GM12891 (cell line): ENCODE data around the gene NPBWR2.

Source experiments
- PAX5 ChIP-seq: IDR thresholded peaks from 2 replicates; pipeline ENCODE4 v1.6.1; 2011; ENCODE audit warnings: low read length, moderate library complexity, mild to moderate bottlenecking; ENCODE audit not compliant: insufficient read depth, severe bottlenecking
- POLR2A ChIP-seq: IDR thresholded peaks from 2 replicates; pipeline ENCODE4 v1.6.1; 2011; ENCODE audit warnings: low read depth, low read length, control low read depth
- POLR2AphosphoS5 ChIP-seq: IDR thresholded peaks from 2 replicates; pipeline ENCODE4 v1.6.1; 2011; ENCODE audit warnings: low read depth, low read length, control low read depth
- POU2F2 ChIP-seq: IDR thresholded peaks from 2 replicates; pipeline ENCODE4 v1.6.1; 2011; ENCODE audit warnings: low read depth, mild to moderate bottlenecking, control low read depth, low read length, moderate library complexity
- SPI1 ChIP-seq: IDR thresholded peaks from 2 replicates; pipeline ENCODE4 v1.6.1; 2011; ENCODE audit warnings: low read depth, low read length, control low read depth
- TAF1 ChIP-seq: IDR thresholded peaks from 2 replicates; pipeline ENCODE4 v1.6.1; 2011; ENCODE audit warnings: low read depth, low read length, control low read depth

DNA sequence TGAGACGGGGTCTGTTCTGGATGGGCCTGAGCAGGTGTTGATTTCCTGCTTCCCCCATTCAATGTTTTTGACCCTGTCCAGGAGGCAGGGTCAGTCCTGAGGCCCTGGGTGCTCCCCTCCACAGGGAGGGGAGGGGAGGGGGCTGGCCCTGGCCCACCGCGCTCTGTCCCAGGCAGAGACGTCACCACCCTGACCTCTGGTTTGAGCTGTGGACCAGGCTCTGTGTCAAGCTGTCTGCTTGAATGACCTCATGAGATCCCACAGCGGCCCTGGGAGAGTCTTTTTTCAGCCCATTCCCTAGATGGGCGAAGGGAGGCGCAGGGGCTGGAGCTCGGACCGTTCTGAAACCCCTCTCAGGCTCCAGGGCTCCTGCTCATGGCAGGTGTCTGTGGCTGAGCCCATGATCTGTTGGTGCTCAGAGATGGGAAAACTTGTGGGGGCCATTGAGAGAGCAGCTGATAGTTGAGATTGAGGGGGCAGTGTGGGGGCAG lies 14.3 kb downstream of the NPBWR2 start:
- TF ChIP-seq POLR2A (no peak), TAF1 (no peak), SPI1 (no peak), POLR2AphosphoS5 (no peak), POU2F2 (no peak), PAX5 (no peak)
